ENCODE results near the gene NKAIN2. TPM values are rescaled to one million over a fixed set of nuclear protein-coding genes. Genes with fewer than 3 reads are reported as not detected.

NKAIN2 gene
- total RNA-seq, 4 donors from 2014 or later, result 0.19 TPM; not detected in 3

DNA sequence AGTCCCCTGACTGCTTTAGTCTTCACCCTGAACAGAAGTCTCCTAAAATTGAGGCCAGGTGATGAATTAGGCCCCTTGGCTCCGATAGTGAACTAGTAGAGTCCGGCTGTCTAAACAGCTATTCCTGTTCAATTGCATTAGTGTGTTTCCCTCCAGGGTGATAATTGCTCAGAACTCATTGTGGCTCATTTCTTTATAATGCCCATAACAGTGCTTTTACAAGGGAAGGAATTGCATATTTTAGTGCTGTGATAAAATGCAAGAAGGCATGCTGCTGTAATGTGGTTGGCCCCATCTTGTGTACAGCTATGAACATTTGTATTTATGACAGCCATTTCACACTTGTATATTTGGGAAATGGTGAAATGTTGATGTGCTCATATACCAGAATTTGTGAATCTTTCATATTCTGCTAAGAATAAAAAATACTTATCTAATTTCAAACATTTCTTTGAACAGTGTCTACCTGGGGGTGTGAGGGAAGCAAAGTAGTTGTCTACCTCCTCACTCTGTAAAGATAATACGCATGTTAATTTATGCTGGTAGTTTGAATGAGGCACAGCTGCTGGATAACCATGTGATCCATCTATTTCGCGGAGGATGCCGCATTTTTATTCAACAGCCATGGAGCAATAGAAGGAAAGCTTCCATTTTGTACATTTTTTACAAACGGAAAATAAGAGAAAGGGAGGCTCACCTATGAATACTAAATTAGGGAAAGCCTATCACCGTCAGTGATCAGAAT lies 451.4 kb downstream of the NKAIN2 start:
- Histone ChIP-seq H3K27ac (no peak overlapping the region), H3K4me1 (no peaks in the 10 kb centered on the region), H3K4me3 (no peak overlapping the region), H3K9me3 (no peaks in the 10 kb centered on the region), H3K27me3 (no peaks in the 10 kb centered on the region), H3K36me3 (no peaks in the 10 kb centered on the region)
- TF ChIP-seq, protein P1, sequence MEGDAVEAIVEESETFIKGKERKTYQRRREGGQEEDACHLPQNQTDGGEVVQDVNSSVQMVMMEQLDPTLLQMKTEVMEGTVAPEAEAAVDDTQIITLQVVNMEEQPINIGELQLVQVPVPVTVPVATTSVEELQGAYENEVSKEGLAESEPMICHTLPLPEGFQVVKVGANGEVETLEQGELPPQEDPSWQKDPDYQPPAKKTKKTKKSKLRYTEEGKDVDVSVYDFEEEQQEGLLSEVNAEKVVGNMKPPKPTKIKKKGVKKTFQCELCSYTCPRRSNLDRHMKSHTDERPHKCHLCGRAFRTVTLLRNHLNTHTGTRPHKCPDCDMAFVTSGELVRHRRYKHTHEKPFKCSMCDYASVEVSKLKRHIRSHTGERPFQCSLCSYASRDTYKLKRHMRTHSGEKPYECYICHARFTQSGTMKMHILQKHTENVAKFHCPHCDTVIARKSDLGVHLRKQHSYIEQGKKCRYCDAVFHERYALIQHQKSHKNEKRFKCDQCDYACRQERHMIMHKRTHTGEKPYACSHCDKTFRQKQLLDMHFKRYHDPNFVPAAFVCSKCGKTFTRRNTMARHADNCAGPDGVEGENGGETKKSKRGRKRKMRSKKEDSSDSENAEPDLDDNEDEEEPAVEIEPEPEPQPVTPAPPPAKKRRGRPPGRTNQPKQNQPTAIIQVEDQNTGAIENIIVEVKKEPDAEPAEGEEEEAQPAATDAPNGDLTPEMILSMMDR (IDR thresholded peaks at IDR 0.05), result no peak
- no peak for TF ChIP-seq POLR2A (IDR thresholded peaks at IDR 0.05)
- intact Hi-C loops (cut with DNase I), result no loop called here
- WGBS, 2 donors, result 83 to 85% methylated on average over 8 of the region's 8 CpGs
- DNase-seq, result no peak

DNA sequence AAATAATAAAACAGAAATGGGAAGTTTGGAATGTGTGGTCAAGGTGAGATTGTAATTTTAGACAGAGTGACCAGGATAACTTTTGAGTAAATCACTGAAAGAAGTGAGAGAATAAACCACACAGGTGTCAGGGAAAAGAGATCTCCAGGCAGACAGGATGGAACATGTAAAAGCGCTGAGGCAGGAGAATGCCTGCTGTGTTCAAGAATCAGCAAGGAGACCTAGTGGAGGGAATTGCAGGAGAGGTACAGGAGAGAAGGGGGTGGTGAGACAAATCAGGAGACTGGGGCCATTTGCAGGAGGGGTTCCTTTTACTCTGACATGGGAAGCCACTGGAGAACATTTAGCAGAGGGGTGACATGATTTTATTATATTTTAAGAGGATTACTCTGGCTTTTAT lies 456.7 kb downstream of the NKAIN2 start:
- 67 to 68% methylated on average over 1 of the region's 1 CpG for WGBS, 2 donors
- no peaks in the 10 kb centered on the region for H3K27me3 ChIP-seq
- DNase-seq, result no peak

DNA sequence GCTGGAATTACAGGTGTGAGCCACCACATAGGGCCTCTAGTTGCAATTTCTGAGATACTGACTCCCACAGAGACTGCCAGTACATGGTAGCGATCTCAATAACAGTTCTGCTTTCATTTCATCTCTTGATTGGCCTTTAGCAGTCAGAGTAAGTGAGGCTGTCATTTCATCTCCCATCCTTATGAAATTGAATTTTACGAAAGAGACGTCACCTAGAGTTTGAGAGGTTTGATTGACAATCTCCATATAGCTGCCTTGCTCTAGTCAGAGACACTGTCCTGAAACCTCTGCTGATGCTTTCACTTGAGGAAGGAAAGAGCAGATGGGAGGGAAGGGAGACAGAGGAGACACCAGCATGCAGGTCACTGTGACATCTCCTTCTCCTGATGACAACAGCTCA lies 466.1 kb downstream of the NKAIN2 start:
- DNase-seq, result no peak
- Histone ChIP-seq H3K27me3 (no peaks in the 10 kb centered on the region), H3K27ac (no peak overlapping the region), H3K4me1 (no peaks in the 10 kb centered on the region), H3K36me3 (no peaks in the 10 kb centered on the region), H3K4me3 (no peak overlapping the region), H3K9me3 (no peaks in the 10 kb centered on the region)
- intact Hi-C loops (cut with DNase I), result no loop called here
- WGBS, 2 donors, result 93 to 98% methylated on average over 3 of the region's 3 CpGs
- TF ChIP-seq, protein P1 (IDR thresholded peaks at IDR 0.05), result no peak
- TF ChIP-seq POLR2A (IDR thresholded peaks at IDR 0.05), result no peak

More for the DNA sequence above, 456.7 kb downstream of the NKAIN2 start:
- Histone ChIP-seq H3K4me1 (no peaks in the 10 kb centered on the region), H3K4me3 (no peak overlapping the region), H3K9me3 (no peaks in the 10 kb centered on the region), H3K27ac (no peak overlapping the region), H3K36me3 (no peaks in the 10 kb centered on the region)
- no peak for TF ChIP-seq POLR2A (IDR thresholded peaks at IDR 0.05)
- TF ChIP-seq, protein P1 (IDR thresholded peaks at IDR 0.05), result no peak
- intact Hi-C loops (cut with DNase I), result no loop called here

DNA sequence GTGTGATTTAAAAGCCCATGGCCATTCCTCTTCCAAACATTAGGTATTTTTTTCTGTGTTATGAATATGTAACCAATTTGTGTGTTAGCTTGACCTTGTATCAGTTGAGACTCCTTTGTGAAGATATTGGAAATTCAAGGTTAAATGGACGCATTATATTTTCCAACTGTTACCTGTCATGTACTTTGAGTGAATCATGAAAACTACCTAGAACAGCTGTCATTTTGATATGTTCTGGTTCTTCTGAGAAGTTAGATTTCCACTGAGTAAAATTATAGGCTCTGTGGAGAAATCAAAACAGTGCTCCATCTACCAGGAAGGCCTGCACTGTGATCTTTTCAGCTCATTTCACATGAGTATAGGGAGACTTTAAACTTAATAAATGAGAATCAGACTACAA lies 470.0 kb downstream of the NKAIN2 start:
- Histone ChIP-seq H3K4me1 (no peaks in the 10 kb centered on the region), H3K27ac (no peak overlapping the region), H3K4me3 (no peak overlapping the region), H3K36me3 (no peaks in the 10 kb centered on the region), H3K9me3 (no peaks in the 10 kb centered on the region), H3K27me3 (no peaks in the 10 kb centered on the region)
- DNase-seq, result no peak
- intact Hi-C loops (cut with DNase I), result no loop called here
- 88 to 95% methylated on average over 1 of the region's 1 CpG for WGBS, 2 donors
- TF ChIP-seq, protein P1 (IDR thresholded peaks at IDR 0.05), result no peak
- no peak for TF ChIP-seq POLR2A (IDR thresholded peaks at IDR 0.05)

DNA sequence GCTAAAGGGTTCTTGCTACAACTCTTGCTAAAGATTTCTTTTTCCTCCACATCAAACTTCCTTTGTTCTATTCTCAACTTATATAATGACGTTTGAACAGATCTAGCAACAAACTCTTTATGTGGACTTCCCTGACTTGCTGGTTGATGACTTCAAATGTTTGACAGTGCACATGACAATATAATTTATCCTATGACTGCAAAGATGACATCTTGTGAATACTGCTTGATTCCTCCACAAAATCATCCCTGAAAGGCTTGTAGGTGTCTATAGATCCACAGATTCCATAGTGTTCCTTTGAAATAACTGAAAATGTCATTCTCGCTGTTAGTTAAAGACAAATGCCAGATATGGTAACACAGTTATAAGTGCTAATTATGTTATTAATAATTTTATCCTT lies 478.9 kb downstream of the NKAIN2 start:
- no peaks in the 10 kb centered on the region for H3K27me3 ChIP-seq
- intact Hi-C loops (cut with DNase I), result no loop called here
- DNase-seq, result no peak
- no peak overlapping the region for H3K27ac ChIP-seq
- no peak for TF ChIP-seq POLR2A (IDR thresholded peaks at IDR 0.05)
- TF ChIP-seq, protein P1 (IDR thresholded peaks at IDR 0.05), result no peak
- H3K4me3 ChIP-seq, result no peak overlapping the region
- no peaks in the 10 kb centered on the region for H3K9me3 ChIP-seq
- no peaks in the 10 kb centered on the region for H3K36me3 ChIP-seq
- WGBS, 2 donors, result 62 to 78% methylated on average over 2 of the region's 2 CpGs
- H3K4me1 ChIP-seq, result no peaks in the 10 kb centered on the region
